H1 (cell line): Measurements from ENCODE around the gene WDR45B. TPM values are rescaled to one million over a fixed set of nuclear protein-coding genes. Genes with fewer than 3 reads are reported as not detected.

Experiments used
- CTCF ChIA-PET: fragments of 300-600 bp; sonication (Branson Sonifier 250); formaldehyde crosslinking; loops from one replicate; lab custom pipeline; 2021; ENCODE audit not compliant: partially characterized antibody; lab: Charles Lee
- POLR2A ChIA-PET: fragments of 300-600 bp; sonication (Branson Sonifier 250); formaldehyde crosslinking; loops from one replicate; lab custom pipeline; 2021; ENCODE audit warnings: inconsistent platforms; ENCODE audit not compliant: partially characterized antibody; lab: Charles Lee
- DNase-seq, 2 experiments: peaks; one replicate each; pipeline versions ENCODE4 v3.0.0 to v3.0.0-alpha.2; 2010 to 2022; ENCODE audit warnings: low spot score in 2 of 2, low read depth in 1 of 2, mixed read lengths in 1 of 2
- FAIRE-seq: peaks from 2 replicates; lab custom pipeline; 2011; peaks lifted over from hg19 to GRCh38; lab: Jason Lieb, UNC
- H2AFZ ChIP-seq: 2 replicates; pipeline ENCODE4 v1.8.1; 2012; ENCODE audit warnings: low read length, inconsistent platforms
- H2AK5ac ChIP-seq: 2 replicates; pipeline ENCODE4 v1.6.1; 2013; ENCODE audit warnings: low read depth, low read length
- H2BK120ac ChIP-seq: replicated peaks from 2 replicates; pipeline ENCODE3; 2013; ENCODE audit warnings: low read depth, low read length, inconsistent platforms
- H2BK12ac ChIP-seq: 2 replicates; pipeline ENCODE4 v1.6.1; 2013; ENCODE audit warnings: low read depth, low read length
- H2BK15ac ChIP-seq: 2 replicates; pipeline ENCODE4 v1.6.1; 2013; ENCODE audit warnings: low read length
- H2BK20ac ChIP-seq: 2 replicates; pipeline ENCODE4 v1.6.1; 2013; ENCODE audit warnings: low read length
- H2BK5ac ChIP-seq: 2 replicates; pipeline ENCODE4 v1.6.1; 2013; ENCODE audit warnings: low read depth, low read length
- H3K14ac ChIP-seq: 2 replicates; pipeline ENCODE4 v1.6.1; 2013; ENCODE audit warnings: inconsistent platforms; ENCODE audit not compliant: insufficient read length
- H3K18ac ChIP-seq: 2 replicates; pipeline ENCODE4 v1.6.1; 2013; ENCODE audit warnings: low read length; ENCODE audit errors: extremely low read depth
- H3K23ac ChIP-seq: 2 replicates; pipeline ENCODE4 v1.6.1; 2013; ENCODE audit warnings: inconsistent platforms; ENCODE audit not compliant: insufficient read length
- H3K23me2 ChIP-seq: 2 replicates; pipeline ENCODE4 v1.6.1; 2013; ENCODE audit warnings: low read depth, low read length
- H3K27ac ChIP-seq: 2 replicates; pipeline ENCODE4 v1.6.1; 2011; ENCODE audit warnings: low read depth, low read length, inconsistent platforms
- H3K27me3 ChIP-seq, 4 experiments: replicated peaks in 1 of 4; 1 replicate in 1 of 4; 2 replicates in 3 of 4; pipeline versions ENCODE4 v1.6.1 to v1.8.1; 2011 to 2013; ENCODE audit warnings: low read length in 3 of 4, mild to moderate bottlenecking in 3 of 4, inconsistent platforms in 2 of 4, mixed read lengths in 2 of 4, moderate library complexity in 1 of 4; ENCODE audit not compliant: control insufficient read depth in 3 of 4, insufficient read depth in 3 of 4; ENCODE audit errors: extremely low read depth in 1 of 4
- H3K36me3 ChIP-seq, 4 experiments: 2 replicates each; pipeline versions ENCODE4 v1.6.1 to v1.8.1; 2011 to 2013; ENCODE audit warnings: mild to moderate bottlenecking in 4 of 4, low read length in 3 of 4, moderate library complexity in 2 of 4, control low read depth in 1 of 4, inconsistent platforms in 1 of 4; ENCODE audit not compliant: insufficient read depth in 4 of 4, control insufficient read depth in 2 of 4
- H3K4ac ChIP-seq: replicated peaks from 2 replicates; pipeline ENCODE3; 2013; ENCODE audit warnings: low read length, low read depth, mixed read lengths, inconsistent platforms; ENCODE audit not compliant: insufficient read length
- H3K4me1 ChIP-seq, 4 experiments: replicated peaks in 1 of 4; 1 replicate in 1 of 4; 2 replicates in 3 of 4; pipeline versions ENCODE4 v1.6.1 to v1.8.1; 2011 to 2013; ENCODE audit warnings: low read length in 3 of 4, inconsistent platforms in 2 of 4, mixed read lengths in 1 of 4; ENCODE audit not compliant: insufficient read depth in 4 of 4, control insufficient read depth in 3 of 4
- H3K4me2 ChIP-seq, 2 experiments: 2 replicates each; pipeline versions ENCODE4 v1.6.1 to v1.8.1; 2011 to 2013; ENCODE audit warnings: low read depth in 2 of 2, low read length in 2 of 2, control low read depth in 1 of 2, inconsistent platforms in 1 of 2, mild to moderate bottlenecking in 1 of 2; ENCODE audit not compliant: insufficient read depth in 1 of 2
- H3K4me3 ChIP-seq, 4 experiments: fragments of 200-600, 300-600 bp in 1 of 4; sonication (generic), shearing (Covaris generic), sonication (Bioruptor Twin) in 1 of 4; 2 replicates each; pipeline versions ENCODE4 v1.5.1 to v1.8.1; 2011 to 2016; ENCODE audit warnings: low read length in 4 of 4, low read depth in 3 of 4, control low read depth in 2 of 4, inconsistent platforms in 2 of 4, mild to moderate bottlenecking in 2 of 4, mixed read lengths in 1 of 4, moderate library complexity in 1 of 4; ENCODE audit not compliant: insufficient read depth in 2 of 4; ENCODE audit errors: extremely low read depth in 1 of 4
- H3K56ac ChIP-seq: replicated peaks from 2 replicates; pipeline ENCODE3; 2013; ENCODE audit warnings: low read depth, mild to moderate bottlenecking, mixed read lengths, low read length, inconsistent platforms; ENCODE audit not compliant: insufficient read length
- H3K79me1 ChIP-seq: 2 replicates; pipeline ENCODE4 v1.6.1; 2013; ENCODE audit warnings: low read depth, low read length, control low read depth
- H3K79me2 ChIP-seq, 2 experiments: 2 replicates each; pipeline versions ENCODE4 v1.6.1 to v1.8.1; 2012 to 2013; ENCODE audit warnings: low read length in 2 of 2, mild to moderate bottlenecking in 2 of 2, inconsistent platforms in 1 of 2; ENCODE audit not compliant: insufficient read depth in 2 of 2, control insufficient read depth in 1 of 2
- H3K9ac ChIP-seq, 4 experiments: replicated peaks in 1 of 4; 1 replicate in 1 of 4; 2 replicates in 3 of 4; pipeline versions ENCODE4 v1.6.1 to v1.8.1; 2011 to 2013; ENCODE audit warnings: low read depth in 3 of 4, low read length in 3 of 4, control low read depth in 2 of 4, mild to moderate bottlenecking in 2 of 4, moderate library complexity in 2 of 4, inconsistent platforms in 1 of 4; ENCODE audit errors: extremely low read depth in 1 of 4
- H3K9me3 ChIP-seq, 2 experiments: 2 replicates each; pipeline versions ENCODE4 v1.6.1 to v1.8.1; 2012 to 2013; ENCODE audit warnings: mild to moderate bottlenecking in 2 of 2, moderate library complexity in 2 of 2, control low read depth in 1 of 2, inconsistent platforms in 1 of 2, low read depth in 1 of 2, low read length in 1 of 2, mixed read lengths in 1 of 2; ENCODE audit not compliant: insufficient read depth in 2 of 2
- H4K20me1 ChIP-seq, 2 experiments: replicated peaks in 1 of 2; 2 replicates each; pipeline versions ENCODE3 to v1.8.1; 2011 to 2013; ENCODE audit warnings: inconsistent platforms in 2 of 2, low read length in 2 of 2, mild to moderate bottlenecking in 1 of 2; ENCODE audit not compliant: insufficient read depth in 2 of 2, control insufficient read depth in 1 of 2
- H4K5ac ChIP-seq: 2 replicates; pipeline ENCODE4 v1.6.1; 2013; ENCODE audit warnings: low read length, low read depth, mixed read lengths, inconsistent platforms; ENCODE audit not compliant: insufficient read length
- H4K8ac ChIP-seq: 2 replicates; pipeline ENCODE4 v1.8.0; 2013; ENCODE audit warnings: mild to moderate bottlenecking, moderate library complexity, low read length, inconsistent platforms; ENCODE audit not compliant: insufficient read depth; ENCODE audit errors: extremely low read depth
- H4K91ac ChIP-seq: replicated peaks from 2 replicates; pipeline ENCODE3; 2013; ENCODE audit warnings: low read length, mixed read lengths, inconsistent platforms; ENCODE audit not compliant: insufficient read length
- POLR2A ChIP-seq, 2 experiments: IDR thresholded peaks; 1 replicate in 1 of 2; 2 replicates in 1 of 2; pipeline ENCODE4 v1.6.1; 2011; ENCODE audit warnings: low read depth in 2 of 2, low read length in 2 of 2, mild to moderate bottlenecking in 2 of 2; ENCODE audit errors: control extremely low read depth in 1 of 2
- SP4 ChIP-seq: IDR thresholded peaks from 2 replicates; pipeline ENCODE4 v1.6.1; 2012; ENCODE audit warnings: low read length, inconsistent platforms
- WGBS, 2 experiments: shearing (Covaris generic) in 1 of 2; methylation state at CpG; one replicate each; pipeline versions ENCODE4 v1.1.6 to v1.1.7; 2013 to 2015; ENCODE audit warnings: low lambda C conversion rate in 2 of 2, mixed read lengths in 2 of 2, inconsistent platforms in 1 of 2, low coverage in 1 of 2, missing lambda C conversion rate in 1 of 2; ENCODE audit not compliant: insufficient replicate concordance in 2 of 2, insufficient coverage in 1 of 2, insufficient read length in 1 of 2; ENCODE audit errors: extremely low coverage in 1 of 2, missing lambda C conversion rate in 1 of 2; 5-methylcytosine and 5-hydroxymethylcytosine counted together
- polyA plus RNA-seq, 7 experiments: library from polyadenylated mRNA; depleted of rRNA in 3 of 7; stranded (reverse) in 5 of 7; unstranded in 2 of 7; fragments of >200 nt in 5 of 7; fragments of 200-250 nt in 2 of 7; gene quantifications; 1 replicate in 5 of 7; 2 replicates in 1 of 7; 4 replicates in 1 of 7; pipeline versions ENCODE4 v1.2.1 to v1.2.3, GENCODE V29; 2011 to 2013; ENCODE audit warnings: missing spikeins in 2 of 7, mixed read lengths in 2 of 7
- total RNA-seq: library from RNA; stranded (reverse); fragmentation: NEBNext Ultra II Directional; extraction: Animal tissue kit (Norgen Biotek cat#: 25700); gene quantifications from 2 replicates; pipeline ENCODE4 v1.2.1, GENCODE V29; 2021

WDR45B gene
- total and polyA plus RNA-seq, 2 of the 8 experiments (the other 6 are each of a cell fraction or from before 2014, with no cell fraction given), result 82.0 to 100 TPM

GRCh38 chr17:82592289-82592766, 55.9 kb downstream of the WDR45B start:
- Histone ChIP-seq H2AK5ac (0 out of 2 replicates have a peak overlapping the region, but pooled peaks have one; percentile 53), H3K27ac (no peak overlapping the region), H3K27me3 (no peaks in the 10 kb centered on the region), H3K79me2 (no peaks in the 10 kb centered on the region; a peak in 1 of 4 replicates), H3K4me1 (peaks cover 0 to 9% (median 5%) of the 10 kb centered on the region in 4 experiments; a peak in 5 of 7 replicates), H2BK120ac (no peak overlapping the region), H4K8ac (no peak overlapping the region), H3K4me3 (no peak overlapping the region), H2AFZ (no peak overlapping the region), H4K91ac (no peak overlapping the region), H4K5ac (no peak overlapping the region), H3K79me1 (peaks cover 8% of the 10 kb centered on the region), H3K23ac (no peak overlapping the region), H3K18ac (no peak overlapping the region), H2BK5ac (peak overlapping the region; percentile 82), H3K9ac (no peak overlapping the region), H3K56ac (no peak overlapping the region), H3K36me3 (peaks cover 8 to 39% (median 29%) of the 10 kb centered on the region in 4 experiments), H3K4ac (no peak overlapping the region), H2BK12ac (no peak overlapping the region), H3K23me2 (0 out of 2 replicates have a peak, but pooled peaks cover 3% of the 10 kb centered on the region), H3K9me3 (no peaks in the 10 kb centered on the region), H2BK15ac (no peak overlapping the region), H2BK20ac (no peak overlapping the region), H4K20me1 (peaks cover 4 to 27% of the 10 kb centered on the region in 2 experiments), H3K4me2 (no peak overlapping the region; a peak in 1 of 4 replicates), H3K14ac (no peak overlapping the region)
- ChIA-PET CTCF (interaction anchor here (1.5 to 1.9 kb wide), 2 partner anchors 23 to 39 kb away, joined by 6 read pairs; no protein-coding TSS in a partner anchor), POLR2A (interaction anchor here (0.9 to 2.1 kb wide), 2 partner anchors 8 to 24 kb away, joined by 3 to 6 read pairs; no protein-coding TSS in a partner anchor)
- FAIRE-seq (no peak), DNase-seq (no peak)
- WGBS, 2 experiments, result 90% methylated on average over 9 of the region's 9 CpGs; no CpG with 5 or more reads in 1 of the 2 experiments
- TF ChIP-seq POLR2A (IDR thresholded peaks at IDR 0.05; ENCODE audit: control extremely low read depth in 1 of 2, low read depth in 2 of 2, low read length in 2 of 2) (0 out of 3 replicates have a peak, but pooled peaks of 1 of the 2 experiments have one; percentile 45), SP4 (no peak)
